ENCODE measurements around the gene TRIM5. TPM values are rescaled to one million over a fixed set of nuclear protein-coding genes. Genes with fewer than 3 reads are reported as not detected.
"Not testable (repeated sequence)": the region's sequence is repeated elsewhere in the genome, so short reads cannot be mapped to it uniquely, and the experiment has no call there.

The TRIM5 gene
- total RNA-seq, 5 donors from 2014 or later (not counting 1 experiment from before 2014, with no cell fraction given) = 17.6 to 38.2 (median 31.6) TPM

DNA sequence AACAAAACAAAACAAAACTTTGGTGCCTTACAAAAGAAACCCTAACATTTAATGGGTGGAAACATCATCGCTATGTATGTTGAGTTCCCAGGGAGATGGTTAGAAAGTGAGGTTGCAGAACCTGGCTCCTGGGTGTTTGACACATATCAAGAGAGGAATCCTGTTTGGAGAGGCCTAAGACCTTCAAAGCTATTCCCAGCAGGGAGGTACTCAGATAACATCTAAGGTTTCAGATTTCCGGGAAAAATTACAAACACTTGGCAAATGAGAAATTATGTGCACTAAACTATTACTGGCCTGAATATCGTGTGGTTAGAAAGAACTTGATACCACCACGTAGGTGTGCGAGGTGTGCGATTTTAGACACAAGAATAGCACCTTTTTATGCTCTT is 18.5 kb downstream of the TRIM5 start:
- Mint-ChIP-seq H3K4me3 (no peak overlapping the region), H3K9me3 (no peaks in the 10 kb centered on the region), H3K27ac (no peak overlapping the region), H3K27me3 (no peaks in the 10 kb centered on the region), H3K36me3 (peaks cover 33% of the 10 kb centered on the region), H3K4me1 (no peaks in the 10 kb centered on the region)
- WGBS (ENCODE audit: insufficient coverage) = 100% methylated on average over 1 of the region's 6 CpGs
- ChIA-PET POLR2A (no interaction called here), CTCF (no interaction called here)
- no peak for DNase-seq
- peaks cover 0 to 59% of the 10 kb centered on the region in 2 donors for H3K36me3 ChIP-seq (ENCODE audit: control insufficient read depth in 2 of 2, extremely low read depth in 1 of 2, insufficient read depth in 1 of 2, low read length in 1 of 2)
- no peaks in the 10 kb centered on the region for H3K9me3 ChIP-seq
- H3K4me3 ChIP-seq (ENCODE audit: control insufficient read depth in 1 of 2, extremely low read depth in 1 of 2, low read length in 1 of 2) = no peak overlapping the region
- no peaks in the 10 kb centered on the region for H3K27me3 ChIP-seq (replicated peaks in 1 of 2; ENCODE audit: control insufficient read depth in 2 of 2, extremely low read depth in 1 of 2, insufficient read depth in 2 of 2, low read length in 1 of 2)
- ATAC-seq (replicated peaks in 1 of 4) = no peak
- H3K27ac ChIP-seq (ENCODE audit: low read length) = no peak overlapping the region
- no peaks in the 10 kb centered on the region for H3K4me1 ChIP-seq (ENCODE audit: control insufficient read depth in 1 of 2, extremely low read depth in 1 of 2, insufficient read depth in 2 of 2, low read length in 2 of 2)

DNA sequence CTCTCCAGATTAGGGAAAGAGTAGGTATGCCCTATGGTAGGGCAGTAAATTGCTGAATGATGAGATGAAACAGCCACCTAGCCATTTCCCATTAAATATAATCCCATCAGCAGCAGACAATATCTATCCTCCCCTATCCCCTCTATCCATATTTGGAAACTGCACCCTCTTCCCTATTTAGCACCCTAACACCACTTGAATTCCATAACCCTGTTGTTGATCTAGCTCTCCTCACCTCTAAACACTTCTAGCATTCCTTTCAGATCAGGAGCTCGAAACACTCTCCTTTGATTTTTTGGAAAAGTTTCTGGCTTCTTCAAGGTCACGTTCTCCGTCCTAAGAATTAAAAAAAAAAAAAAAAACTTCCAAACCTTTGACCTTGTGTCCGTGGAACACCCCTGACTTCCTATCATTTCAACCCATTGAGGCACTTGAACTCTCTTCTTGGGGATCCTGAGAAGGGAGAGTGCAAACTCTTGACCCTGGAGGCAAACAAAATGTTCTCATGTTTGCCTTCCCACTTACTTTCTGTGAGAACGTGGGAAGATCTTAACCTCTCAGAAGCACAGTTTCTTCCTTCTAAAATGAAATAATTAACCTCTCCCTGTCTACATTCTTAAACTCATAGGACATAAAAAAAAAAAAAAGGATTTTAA is 19.0 kb downstream of the TRIM5 start:
- H3K27ac ChIP-seq (ENCODE audit: low read length) = no peak overlapping the region
- Mint-ChIP-seq H3K4me3 (no peak overlapping the region), H3K27ac (no peak overlapping the region), H3K9me3 (no peaks in the 10 kb centered on the region), H3K36me3 (peaks cover 33% of the 10 kb centered on the region), H3K4me1 (no peaks in the 10 kb centered on the region), H3K27me3 (no peaks in the 10 kb centered on the region)
- ChIA-PET CTCF (interaction anchor here in 1 of 2 donors (0.7 kb wide), 1 partner anchor 15 kb away, joined by 3 read pairs; no protein-coding TSS in a partner anchor), POLR2A (no interaction called here)
- WGBS (ENCODE audit: insufficient coverage) = no CpG with 5 or more reads among the region's 5 CpGs
- H3K36me3 ChIP-seq (ENCODE audit: control insufficient read depth in 2 of 2, extremely low read depth in 1 of 2, insufficient read depth in 1 of 2, low read length in 1 of 2) = peaks cover 0 to 56% of the 10 kb centered on the region in 2 donors
- no peaks in the 10 kb centered on the region for H3K9me3 ChIP-seq
- no peak overlapping the region for H3K4me3 ChIP-seq (ENCODE audit: control insufficient read depth in 1 of 2, extremely low read depth in 1 of 2, low read length in 1 of 2)
- H3K27me3 ChIP-seq (replicated peaks in 1 of 2; ENCODE audit: control insufficient read depth in 2 of 2, extremely low read depth in 1 of 2, insufficient read depth in 2 of 2, low read length in 1 of 2) = no peaks in the 10 kb centered on the region
- no peak for DNase-seq
- no peak for ATAC-seq (replicated peaks in 1 of 4)
- no peaks in the 10 kb centered on the region for H3K4me1 ChIP-seq (ENCODE audit: control insufficient read depth in 1 of 2, extremely low read depth in 1 of 2, insufficient read depth in 2 of 2, low read length in 2 of 2)

DNA sequence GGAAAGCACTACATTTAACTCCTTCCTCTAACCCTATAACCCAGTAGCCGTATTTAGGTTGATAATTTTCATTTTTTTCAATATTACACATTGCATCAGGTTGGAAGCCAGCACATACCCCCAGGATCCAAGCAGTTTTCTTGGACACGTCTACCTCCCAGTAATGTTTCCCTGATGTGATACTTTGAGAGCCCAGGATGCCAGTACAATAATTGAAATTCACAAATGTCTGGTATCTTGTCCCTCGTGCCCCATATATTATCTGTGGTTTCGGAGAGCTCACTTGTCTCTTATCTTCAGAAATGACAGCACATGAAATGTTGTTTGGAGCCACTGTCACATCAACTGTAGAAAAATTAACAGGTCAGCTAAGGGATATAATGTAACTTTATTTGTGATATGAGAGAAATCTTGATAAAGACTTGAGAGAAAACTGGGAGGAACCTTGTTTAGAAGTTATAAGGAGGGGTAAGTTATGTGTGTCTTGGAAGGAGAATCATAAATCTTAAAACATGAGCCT is 19.8 kb downstream of the TRIM5 start:
- DNase-seq (no peak), ATAC-seq (replicated peaks in 1 of 4) (no peak)
- no peaks in the 10 kb centered on the region for H3K9me3 Mint-ChIP-seq
- Histone ChIP-seq H3K27me3 (replicated peaks in 1 of 2; ENCODE audit: control insufficient read depth in 2 of 2, extremely low read depth in 1 of 2, insufficient read depth in 2 of 2, low read length in 1 of 2) (no peaks in the 10 kb centered on the region), H3K36me3 (ENCODE audit: control insufficient read depth in 2 of 2, extremely low read depth in 1 of 2, insufficient read depth in 1 of 2, low read length in 1 of 2) (peaks cover 0 to 49% of the 10 kb centered on the region in 2 donors), H3K9me3 (no peaks in the 10 kb centered on the region), H3K27ac (ENCODE audit: low read length) (no peak overlapping the region), H3K4me3 (ENCODE audit: control insufficient read depth in 1 of 2, extremely low read depth in 1 of 2, low read length in 1 of 2) (no peak overlapping the region), H3K4me1 (ENCODE audit: control insufficient read depth in 1 of 2, extremely low read depth in 1 of 2, insufficient read depth in 2 of 2, low read length in 2 of 2) (no peaks in the 10 kb centered on the region)
- no peaks in the 10 kb centered on the region for H3K27me3 Mint-ChIP-seq
- POLR2A ChIA-PET = interaction anchor here in 1 of 2 donors (0.7 kb wide), 1 partner anchor 73 kb away, joined by 3 read pairs; no protein-coding TSS in a partner anchor
- H3K36me3 Mint-ChIP-seq = peaks cover 33% of the 10 kb centered on the region
- WGBS (ENCODE audit: insufficient coverage) = 100% methylated on average over 1 of the region's 4 CpGs
- H3K27ac Mint-ChIP-seq = no peak overlapping the region
- H3K4me1 Mint-ChIP-seq = no peaks in the 10 kb centered on the region
- H3K4me3 Mint-ChIP-seq = no peak overlapping the region
- CTCF ChIA-PET = interaction anchor here in 1 of 2 donors (0.7 kb wide), 1 partner anchor 16 kb away, joined by 3 read pairs; no protein-coding TSS in a partner anchor

DNA sequence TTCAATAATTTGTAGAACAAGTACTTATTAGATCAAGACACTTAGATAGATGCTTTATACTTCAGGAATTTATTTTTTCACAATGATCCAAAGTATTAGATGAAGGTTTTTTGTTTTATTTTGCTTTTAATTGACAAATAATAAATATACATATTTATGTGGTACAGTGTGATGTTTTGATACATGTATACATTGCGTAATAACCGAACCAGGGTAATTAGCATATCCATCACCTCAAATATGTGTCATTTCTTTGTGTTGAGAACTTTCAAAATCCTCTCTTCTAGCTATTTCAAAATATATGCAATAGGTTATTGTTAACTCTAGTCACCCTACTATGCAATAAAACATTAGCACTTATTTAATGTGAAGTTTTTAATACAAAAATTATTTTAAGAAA is 21.4 kb downstream of the TRIM5 start:
- Mint-ChIP-seq H3K36me3 (peaks cover 29% of the 10 kb centered on the region), H3K27ac (no peak overlapping the region), H3K4me3 (no peak overlapping the region), H3K27me3 (no peaks in the 10 kb centered on the region), H3K9me3 (peaks cover 0 to 2% (median 0%) of the 10 kb centered on the region in 3 donors), H3K4me1 (no peaks in the 10 kb centered on the region)
- ChIA-PET POLR2A (interaction anchor here in 1 of 2 donors (1.0 kb wide), 1 partner anchor 15 kb away, joined by 3 read pairs; no protein-coding TSS in a partner anchor), CTCF (no interaction called here)
- DNase-seq = no peak
- no peak for ATAC-seq (replicated peaks in 1 of 4)
- no CpG with 5 or more reads among the region's 2 CpGs for WGBS (ENCODE audit: insufficient coverage)
- Histone ChIP-seq H3K36me3 (ENCODE audit: control insufficient read depth in 2 of 2, extremely low read depth in 1 of 2, insufficient read depth in 1 of 2, low read length in 1 of 2) (peaks cover 0 to 37% of the 10 kb centered on the region in 2 donors), H3K4me1 (ENCODE audit: control insufficient read depth in 1 of 2, extremely low read depth in 1 of 2, insufficient read depth in 2 of 2, low read length in 2 of 2) (no peaks in the 10 kb centered on the region), H3K9me3 (no peaks in the 10 kb centered on the region), H3K27me3 (replicated peaks in 1 of 2; ENCODE audit: control insufficient read depth in 2 of 2, extremely low read depth in 1 of 2, insufficient read depth in 2 of 2, low read length in 1 of 2) (no peaks in the 10 kb centered on the region), H3K27ac (ENCODE audit: low read length) (no peak overlapping the region), H3K4me3 (ENCODE audit: control insufficient read depth in 1 of 2, extremely low read depth in 1 of 2, low read length in 1 of 2) (no peak overlapping the region)

DNA sequence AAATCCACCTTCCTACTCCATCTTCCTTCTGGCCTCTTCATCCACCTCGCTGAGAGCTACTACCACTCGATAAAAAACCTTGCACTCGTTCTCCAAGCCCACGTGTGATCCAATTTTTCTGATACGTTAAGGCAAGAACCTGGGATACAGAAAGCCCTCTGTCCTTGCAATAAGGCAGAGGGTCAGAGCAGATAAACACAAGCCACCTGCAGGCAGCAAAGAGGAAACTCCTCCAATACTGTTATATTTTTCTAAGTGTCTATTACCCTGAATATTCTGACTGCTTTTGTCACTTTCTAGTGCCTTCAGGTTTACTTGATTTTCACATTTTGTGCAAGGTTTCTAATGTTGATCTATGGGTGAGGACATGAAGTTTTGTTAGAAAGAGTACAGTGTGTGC is 26.6 kb downstream of the TRIM5 start:
- WGBS (ENCODE audit: insufficient coverage) = 88% methylated on average over 5 of the region's 5 CpGs
- H3K9me3 Mint-ChIP-seq = peaks cover 0 to 7% (median 0%) of the 10 kb centered on the region in 3 donors
- Histone ChIP-seq H3K4me1 (ENCODE audit: control insufficient read depth in 1 of 2, extremely low read depth in 1 of 2, insufficient read depth in 2 of 2, low read length in 2 of 2) (no peaks in the 10 kb centered on the region), H3K36me3 (ENCODE audit: control insufficient read depth in 2 of 2, extremely low read depth in 1 of 2, insufficient read depth in 1 of 2, low read length in 1 of 2) (no peaks in the 10 kb centered on the region), H3K27ac (ENCODE audit: low read length) (no peak overlapping the region), H3K27me3 (replicated peaks in 1 of 2; ENCODE audit: control insufficient read depth in 2 of 2, extremely low read depth in 1 of 2, insufficient read depth in 2 of 2, low read length in 1 of 2) (no peaks in the 10 kb centered on the region), H3K9me3 (no peaks in the 10 kb centered on the region), H3K4me3 (ENCODE audit: control insufficient read depth in 1 of 2, extremely low read depth in 1 of 2, low read length in 1 of 2) (no peak overlapping the region)
- H3K27me3 Mint-ChIP-seq = no peaks in the 10 kb centered on the region
- ChIA-PET CTCF (no interaction called here), POLR2A (no interaction called here)
- no peak overlapping the region for H3K4me3 Mint-ChIP-seq
- peaks cover 0 to under 1% (median 0%) of the 10 kb centered on the region in 3 donors for H3K4me1 Mint-ChIP-seq
- H3K27ac Mint-ChIP-seq = no peak overlapping the region
- ATAC-seq (replicated peaks in 1 of 4) (no peak), DNase-seq (no peak)
- H3K36me3 Mint-ChIP-seq = peaks cover 21% of the 10 kb centered on the region

DNA sequence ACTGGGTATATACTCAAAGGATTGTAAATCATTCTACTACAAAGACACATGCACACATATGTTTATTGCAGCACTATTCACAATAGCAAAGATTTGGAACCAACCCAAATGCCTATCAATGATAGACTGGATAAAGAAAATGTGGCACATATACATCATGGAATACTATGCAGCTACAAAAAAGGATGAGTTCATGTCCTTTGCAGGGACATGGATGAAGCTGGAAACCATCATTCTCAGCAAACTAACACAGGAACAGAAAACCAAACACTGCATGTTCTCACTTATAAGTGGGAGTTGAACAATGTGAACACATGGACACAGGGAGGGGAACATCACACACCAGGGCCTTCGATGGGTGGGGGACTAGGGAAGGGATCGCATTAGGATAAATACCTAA is 27.9 kb downstream of the TRIM5 start:
- H3K27me3 ChIP-seq (replicated peaks in 1 of 2; ENCODE audit: control insufficient read depth in 2 of 2, extremely low read depth in 1 of 2, insufficient read depth in 2 of 2, low read length in 1 of 2); H3K36me3 ChIP-seq (ENCODE audit: control insufficient read depth in 2 of 2, extremely low read depth in 1 of 2, insufficient read depth in 1 of 2, low read length in 1 of 2); H3K27ac ChIP-seq (ENCODE audit: low read length); H3K27me3 Mint-ChIP-seq; H3K9me3 ChIP-seq; DNase-seq; POLR2A ChIA-PET; CTCF ChIA-PET; ATAC-seq (replicated peaks in 1 of 4); H3K4me1 Mint-ChIP-seq; H3K4me1 ChIP-seq (ENCODE audit: control insufficient read depth in 1 of 2, extremely low read depth in 1 of 2, insufficient read depth in 2 of 2, low read length in 2 of 2); H3K4me3 Mint-ChIP-seq; H3K27ac Mint-ChIP-seq; H3K4me3 ChIP-seq (ENCODE audit: control insufficient read depth in 1 of 2, extremely low read depth in 1 of 2, low read length in 1 of 2): not testable (repeated sequence)
- WGBS (ENCODE audit: insufficient coverage) = 100% methylated on average over 2 of the region's 2 CpGs
- peaks cover 23% of the 10 kb centered on the region for H3K36me3 Mint-ChIP-seq
- H3K9me3 Mint-ChIP-seq = peaks cover 2 to 11% (median 4%) of the 10 kb centered on the region in 3 donors
